ENCODE data around the gene HDAC7. TPM values are rescaled to one million over a fixed set of nuclear protein-coding genes. Genes with fewer than 3 reads are reported as not detected.

HDAC7 gene
- total RNA-seq, 1 donor from 2014 or later = 50.4 TPM

- no peak for DNase-seq (ENCODE audit: low read depth, low spot score)
Observed at GRCh38 chr12:47779943-47780504, 39.7 kb downstream of the HDAC7 start.

GRCh38 chr12:47779301-47779942 is 40.3 kb downstream of the HDAC7 start:
- DNase-seq (ENCODE audit: low read depth, low spot score) = peak; percentile 58

GRCh38 chr12:47778881-47779280 is 40.8 kb downstream of the HDAC7 start:
- no peak for DNase-seq (ENCODE audit: low read depth, low spot score)

DNA sequence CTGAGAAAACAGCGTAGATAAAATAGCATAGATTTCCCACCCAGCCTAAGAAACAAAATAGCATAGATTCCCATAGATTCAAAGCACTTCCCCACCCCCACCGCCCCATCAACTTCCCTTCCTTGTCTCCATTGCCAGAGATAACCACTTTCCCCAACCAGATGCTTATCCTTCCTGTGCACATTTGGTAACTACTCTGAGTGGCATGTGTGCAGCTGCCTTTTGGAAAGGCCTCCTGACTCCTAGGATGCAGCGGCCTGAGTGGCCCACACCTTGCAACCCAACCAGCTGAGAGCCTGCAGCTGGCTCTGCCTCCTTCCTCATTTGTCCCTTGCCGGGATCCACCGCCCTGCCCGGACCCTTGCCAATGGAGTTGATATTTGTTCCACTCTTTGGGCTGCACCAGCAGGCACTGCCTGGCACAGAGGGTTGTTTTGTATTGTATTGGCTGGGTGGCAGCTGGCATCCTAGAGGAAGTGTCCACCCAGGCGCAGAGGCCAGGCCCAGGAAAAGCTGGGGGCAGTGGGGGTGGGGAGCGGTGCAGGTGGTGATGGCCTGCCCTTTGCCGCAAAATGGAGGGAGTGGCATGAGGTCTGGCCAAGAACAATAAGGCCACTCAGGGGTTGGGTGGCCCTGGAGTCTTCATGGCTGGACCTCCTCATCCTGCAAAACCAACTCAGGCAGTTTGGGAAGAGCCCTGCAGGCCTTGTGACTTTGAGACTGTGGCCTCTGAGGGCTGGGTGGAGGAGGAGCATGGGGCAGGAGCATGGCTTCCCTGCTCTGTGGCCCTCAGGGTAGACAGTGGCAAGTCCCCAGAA is 41.8 kb downstream of the HDAC7 start:
- no peak for DNase-seq (ENCODE audit: low read depth, low spot score)

- DNase-seq (ENCODE audit: low read depth, low spot score) = no peak
Observed at GRCh38 chr12:47777151-47777550, 42.6 kb downstream of the HDAC7 start.

GRCh38 chr12:47776471-47777143 is 43.1 kb downstream of the HDAC7 start:
- no peak for DNase-seq (ENCODE audit: low read depth, low spot score)

DNA sequence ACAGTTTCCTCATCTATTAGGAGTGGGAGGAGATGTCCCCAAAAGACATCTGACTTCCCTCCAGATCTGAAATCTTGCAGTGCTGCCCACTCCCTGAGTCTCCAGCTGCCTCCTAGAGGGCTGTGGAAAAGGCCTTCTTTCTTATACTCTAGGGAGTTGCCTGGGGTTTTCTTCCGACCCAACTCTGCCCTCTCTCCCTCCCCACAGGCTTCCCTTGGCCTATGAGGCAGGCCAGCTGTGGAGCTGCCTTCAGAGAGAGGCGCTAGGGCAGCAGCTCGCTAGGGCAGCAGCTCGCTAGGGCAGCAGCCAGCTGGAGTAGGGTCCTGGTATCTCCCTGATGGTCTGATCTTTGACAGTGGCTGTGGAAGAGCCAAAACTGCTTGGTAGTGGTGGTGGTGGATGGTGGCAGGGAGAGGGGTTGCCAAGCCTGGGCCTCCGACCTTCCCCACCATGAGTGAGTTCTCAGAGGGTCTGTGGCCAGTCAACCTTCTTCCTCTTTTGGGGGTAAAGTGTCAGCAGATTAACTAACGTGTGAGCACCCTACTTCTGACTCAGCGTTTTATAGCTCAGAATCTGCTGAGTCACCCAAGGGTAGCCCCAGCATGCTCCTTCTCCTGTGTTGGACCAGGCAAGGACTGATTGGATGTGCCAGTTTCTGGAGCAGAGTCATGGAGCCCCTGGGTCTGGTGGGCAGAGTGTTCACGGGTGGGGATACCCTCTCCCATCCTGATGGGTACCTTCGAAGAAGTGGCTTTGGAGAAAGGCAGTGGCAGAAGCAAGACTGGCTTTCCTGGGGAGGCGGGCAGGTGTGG is 44.4 kb downstream of the HDAC7 start:
- DNase-seq (ENCODE audit: low read depth, low spot score) = no peak

DNA sequence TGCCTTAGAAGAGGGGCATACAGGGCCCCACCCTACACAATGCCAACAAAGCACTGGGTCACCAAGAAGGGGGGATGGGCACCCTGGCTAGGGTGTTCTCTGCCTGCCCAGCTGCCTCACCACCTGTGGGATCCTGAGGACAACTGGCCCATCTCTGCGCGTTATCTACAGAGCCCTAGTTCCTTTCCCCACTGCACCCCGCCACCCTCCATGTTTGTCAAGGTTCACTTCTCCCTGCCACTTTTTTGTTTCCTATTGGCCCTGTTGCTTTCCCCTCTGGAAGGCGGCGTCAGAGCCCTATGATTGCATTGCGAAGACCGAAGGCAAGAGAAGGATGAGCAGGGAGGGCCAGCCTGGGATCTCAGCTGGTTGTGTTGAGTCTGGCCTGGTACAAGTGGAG is 45.0 kb downstream of the HDAC7 start:
- no peak for DNase-seq (ENCODE audit: low read depth, low spot score)

- DNase-seq (ENCODE audit: low read depth, low spot score) = no peak
Observed at GRCh38 chr12:47773858-47774580, 45.7 kb downstream of the HDAC7 start.

DNA sequence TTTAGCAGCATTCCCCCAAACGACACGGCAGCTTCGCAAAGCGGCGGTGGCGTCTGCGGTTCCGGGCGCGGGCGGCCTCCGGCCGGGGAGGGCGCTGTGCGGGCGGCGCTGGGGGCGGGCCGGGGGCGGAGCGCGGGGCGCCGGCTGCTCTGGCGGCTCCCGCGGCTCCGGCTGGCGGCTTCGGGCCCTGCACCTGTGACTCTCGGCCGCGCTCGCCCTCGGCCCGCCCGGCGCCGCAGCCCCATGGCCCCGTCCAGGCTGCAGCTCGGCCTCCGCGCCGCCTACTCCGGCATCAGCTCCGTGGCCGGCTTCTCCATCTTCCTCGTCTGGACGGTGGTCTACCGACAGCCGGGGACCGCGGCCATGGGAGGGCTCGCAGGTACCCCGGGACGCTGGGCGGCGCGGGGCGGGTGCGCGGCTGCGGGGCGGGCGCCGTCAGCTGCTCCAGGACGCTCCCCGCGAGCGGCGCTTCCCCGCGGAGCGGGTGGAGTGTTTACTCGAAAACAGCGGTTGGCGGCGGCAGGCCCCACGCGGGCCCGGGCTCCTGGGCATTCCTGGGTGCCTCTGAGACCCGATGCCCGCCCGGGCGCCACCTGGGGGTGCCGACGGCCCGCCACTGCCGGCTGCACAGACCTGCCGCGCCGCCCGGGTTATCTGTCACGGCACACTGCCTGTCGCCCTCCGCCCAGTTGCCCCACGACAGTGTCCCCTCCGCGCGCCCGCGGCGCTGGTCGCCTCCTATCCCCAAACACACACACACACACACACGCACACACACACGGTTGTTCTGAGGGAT is 46.4 kb downstream of the HDAC7 start, which contains the start of gene SLC48A1:
SLC48A1 (plus strand) TSS at position 177 of the 796 bp plus-strand sequence; CDS start at position 244, 67 bp downstream.
- DNase-seq (ENCODE audit: low read depth, low spot score) = no peak

GRCh38 chr12:47772738-47773061 is 47.0 kb downstream of the HDAC7 start:
- DNase-seq (ENCODE audit: low read depth, low spot score) = no peak

DNA sequence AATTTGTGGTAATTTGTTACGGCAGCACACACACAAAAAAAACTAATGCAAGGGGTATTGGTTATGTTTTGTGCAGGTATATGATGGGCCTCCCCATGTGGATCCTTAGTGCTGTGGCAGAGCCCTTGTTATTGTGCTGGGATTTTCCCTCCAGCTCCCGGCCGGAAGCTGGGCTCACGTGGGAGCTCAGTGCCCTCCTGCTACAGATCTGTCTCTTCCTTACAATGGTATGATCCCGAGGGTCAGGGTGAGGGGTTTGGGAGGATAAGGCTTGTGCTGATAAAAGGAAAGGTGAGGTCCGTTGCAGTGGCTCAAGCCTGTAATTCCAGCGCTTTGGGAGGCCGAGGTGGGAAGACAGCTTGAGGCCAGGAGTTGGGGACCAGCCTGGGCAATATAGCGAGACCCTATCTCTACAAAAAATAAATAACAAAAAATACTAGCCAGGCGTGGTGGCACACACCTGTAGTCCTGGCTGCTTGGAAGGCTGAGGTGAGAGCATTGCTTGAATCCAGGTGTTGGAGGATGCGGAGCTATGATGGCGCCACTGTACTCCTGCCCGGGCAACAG is 47.5 kb downstream of the HDAC7 start:
- DNase-seq (ENCODE audit: low read depth, low spot score) = no peak

DNA sequence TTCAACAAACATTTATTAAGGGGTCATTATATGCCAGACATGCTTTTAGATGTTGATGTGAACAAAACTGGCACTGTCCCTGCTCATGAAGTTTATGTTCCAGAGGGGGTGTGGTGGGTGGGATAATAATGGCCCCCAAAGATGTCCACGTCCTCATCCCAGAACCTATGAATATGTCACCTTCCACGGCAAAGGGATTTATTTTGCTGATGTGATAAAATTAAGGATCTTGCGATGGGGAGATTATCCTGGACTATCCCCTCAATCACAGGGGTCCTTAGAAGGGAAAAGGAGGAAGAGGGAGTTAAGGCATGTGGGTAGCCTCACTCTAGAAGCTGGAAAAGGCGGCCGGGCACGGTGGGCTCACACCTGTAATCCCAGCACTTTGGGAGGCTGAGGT is 48.4 kb downstream of the HDAC7 start:
- DNase-seq (ENCODE audit: low read depth, low spot score) = no peak

DNA sequence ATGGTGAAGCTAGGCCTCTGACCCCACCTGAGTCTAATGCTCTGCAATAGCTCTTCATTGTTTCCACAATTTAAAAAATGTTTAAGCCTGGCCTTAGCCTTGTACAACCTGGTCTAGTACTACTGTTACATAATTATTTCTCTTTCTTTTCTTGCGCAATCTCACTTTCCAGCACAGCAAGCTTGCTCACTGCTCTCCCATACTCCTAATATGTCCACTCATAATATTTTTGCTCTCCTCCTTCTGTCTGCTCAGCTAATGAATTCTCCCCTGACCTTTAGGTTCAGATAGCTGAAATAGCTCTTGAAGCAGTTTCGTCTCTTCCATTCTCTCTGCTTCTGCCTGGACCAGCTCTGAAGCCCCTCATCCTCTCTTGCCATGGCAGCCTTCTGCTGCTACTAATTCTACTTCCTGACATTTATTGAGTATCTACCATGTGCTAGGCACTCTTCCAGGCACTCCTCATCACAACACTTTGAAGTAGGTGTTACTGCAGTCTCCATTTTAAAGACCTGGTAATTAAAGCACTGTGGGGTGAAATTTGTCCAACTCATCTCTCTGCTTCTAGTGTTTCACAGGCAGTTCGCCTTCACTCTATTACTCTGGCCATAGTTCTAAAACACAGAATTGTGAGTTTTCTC is 49.5 kb downstream of the HDAC7 start:
- no peak for DNase-seq (ENCODE audit: low read depth, low spot score)

DNA sequence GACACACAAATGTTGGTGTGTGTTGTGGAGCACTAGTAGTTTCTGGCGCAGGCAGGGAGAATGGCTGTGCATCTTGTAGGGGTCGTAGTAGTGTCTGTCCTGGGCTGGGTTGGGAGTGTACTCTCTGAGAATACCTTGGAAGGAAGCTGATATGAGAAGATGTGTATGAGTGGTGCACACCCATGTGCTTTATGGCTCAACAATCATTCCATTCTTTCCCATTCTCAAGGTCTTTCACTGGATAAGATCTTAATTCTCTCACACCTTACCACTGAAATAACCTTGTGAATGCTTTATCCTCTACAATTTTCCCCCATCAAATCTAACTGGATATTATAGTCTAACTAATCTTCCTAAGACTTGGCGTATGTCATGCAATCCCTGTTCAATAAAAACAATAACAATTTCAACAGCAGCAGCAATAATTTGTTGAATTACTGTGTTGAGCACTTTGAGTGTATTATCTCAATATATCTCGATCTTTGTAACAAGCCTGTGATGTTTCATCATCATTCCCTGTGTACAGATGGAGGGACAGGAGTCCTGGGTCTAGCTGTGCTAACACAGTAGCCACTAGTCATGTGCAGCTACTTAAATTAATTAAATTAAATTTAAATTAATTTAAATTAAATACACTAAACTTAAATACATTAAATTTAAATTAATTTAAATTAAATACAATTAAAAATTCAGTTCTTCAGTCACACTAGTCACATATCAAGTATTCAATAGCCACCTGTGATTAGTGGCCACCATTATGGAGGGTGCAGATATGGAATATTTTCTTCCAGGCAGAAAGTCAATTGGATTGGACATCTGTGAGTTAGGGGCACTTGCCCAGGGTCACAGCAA is 50.2 kb downstream of the HDAC7 start:
- DNase-seq (ENCODE audit: low read depth, low spot score) = no peak

DNA sequence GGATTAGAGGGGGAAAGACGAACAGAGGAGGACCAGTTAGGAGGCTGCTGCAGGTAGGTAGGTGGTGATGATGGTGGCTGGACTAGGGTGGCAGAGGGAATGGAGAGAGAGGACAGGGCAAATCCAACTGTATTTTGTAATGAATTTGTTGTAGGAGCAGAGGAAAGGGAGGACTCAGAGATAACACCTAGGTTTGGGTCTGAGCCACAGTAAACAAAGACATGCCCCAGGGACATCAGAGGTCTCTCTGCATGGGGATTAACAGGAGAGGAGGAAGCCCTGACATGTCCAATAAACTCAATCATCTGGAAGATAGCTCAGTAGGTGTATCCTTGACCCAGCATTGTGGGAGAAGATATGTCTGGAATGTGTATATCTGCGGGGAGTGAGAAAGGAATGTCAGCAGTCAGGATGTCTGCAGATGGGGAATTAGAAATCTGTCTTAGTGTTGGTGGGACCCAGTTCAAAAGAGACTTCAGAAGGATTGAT is 51.3 kb downstream of the HDAC7 start:
- no peak for DNase-seq (ENCODE audit: low read depth, low spot score)

DNA sequence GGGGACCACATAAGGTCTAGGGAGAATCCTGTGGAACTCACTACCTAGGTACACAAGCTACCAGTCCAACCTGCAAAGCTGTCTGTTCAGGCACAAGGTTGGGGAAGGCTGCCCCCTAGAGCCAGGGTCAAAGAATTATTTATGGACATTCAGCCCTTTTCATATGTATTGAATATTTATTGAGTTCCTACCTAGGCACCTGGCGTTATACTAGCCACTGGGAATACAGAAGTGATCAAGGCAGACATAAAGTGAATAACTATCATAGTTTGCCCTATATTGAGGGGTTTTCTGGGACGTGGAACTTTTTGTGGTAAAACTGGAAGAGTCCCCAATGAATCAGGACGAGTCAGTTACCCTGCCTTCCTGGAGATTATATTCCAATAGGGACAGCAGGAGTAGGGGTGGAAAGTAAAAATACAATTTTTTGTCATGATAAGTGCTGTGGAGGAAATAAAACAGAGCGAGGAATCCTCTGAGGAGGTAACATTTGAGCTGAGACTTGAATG is 52.4 kb downstream of the HDAC7 start:
- no peak for DNase-seq (ENCODE audit: low read depth, low spot score)
